Measurements from ENCODE around the gene FYN.

Gene FYN

GRCh38 chr6:111743862-111744692, 129.2 kb downstream of the FYN start:
- no peak for DNase-seq

GRCh38 chr6:111743360-111743759, 129.9 kb downstream of the FYN start:
- no peak for DNase-seq

GRCh38 chr6:111741177-111741952, 131.9 kb downstream of the FYN start:
- no peak for DNase-seq

- DNase-seq = no peak
Measured at GRCh38 chr6:111740506-111740905, 132.7 kb downstream of the FYN start.

- DNase-seq = no peak
Measured at GRCh38 chr6:111739257-111739696, 134.0 kb downstream of the FYN start.

GRCh38 chr6:111738631-111739030, 134.6 kb downstream of the FYN start:
- no peak for DNase-seq

- DNase-seq = no peak
Measured at GRCh38 chr6:111738156-111738555, 135.1 kb downstream of the FYN start.

GRCh38 chr6:111737065-111737521, 136.2 kb downstream of the FYN start:
- no peak for DNase-seq

GRCh38 chr6:111736005-111736608, 137.1 kb downstream of the FYN start:
- DNase-seq = no peak

GRCh38 chr6:111734068-111735061, 138.9 kb downstream of the FYN start:
- no peak for DNase-seq

- no peak for DNase-seq
Measured at GRCh38 chr6:111732390-111732789, 140.9 kb downstream of the FYN start.

GRCh38 chr6:111731456-111732195, 141.6 kb downstream of the FYN start:
- DNase-seq = no peak

- DNase-seq = no peak
Measured at GRCh38 chr6:111730864-111731263, 142.4 kb downstream of the FYN start.

- no peak for DNase-seq
Measured at GRCh38 chr6:111727802-111728201, 145.4 kb downstream of the FYN start.

- no peak for DNase-seq
Measured at GRCh38 chr6:111727041-111727440, 146.2 kb downstream of the FYN start.

- no peak for DNase-seq
Measured at GRCh38 chr6:111725446-111726112, 147.7 kb downstream of the FYN start.

GRCh38 chr6:111724505-111724904, 148.7 kb downstream of the FYN start:
- no peak for DNase-seq

GRCh38 chr6:111724039-111724438, 149.2 kb downstream of the FYN start:
- DNase-seq = no peak

GRCh38 chr6:111723412-111723970, 149.8 kb downstream of the FYN start:
- no peak for DNase-seq

- no peak for DNase-seq
Measured at GRCh38 chr6:111722179-111722731, 151.0 kb downstream of the FYN start.
